ENCODE data around the gene SLCO4A1. TPM values are rescaled to one million over a fixed set of nuclear protein-coding genes. Genes with fewer than 3 reads are reported as not detected.
A peak's percentile ranks its signal among the peaks of the same experiment; 100 is the strongest.

SLCO4A1 gene
- total and polyA plus RNA-seq, 2 of the 4 experiments (the other 2 are of a cell fraction): 0.72 to 1.1 TPM

DNA sequence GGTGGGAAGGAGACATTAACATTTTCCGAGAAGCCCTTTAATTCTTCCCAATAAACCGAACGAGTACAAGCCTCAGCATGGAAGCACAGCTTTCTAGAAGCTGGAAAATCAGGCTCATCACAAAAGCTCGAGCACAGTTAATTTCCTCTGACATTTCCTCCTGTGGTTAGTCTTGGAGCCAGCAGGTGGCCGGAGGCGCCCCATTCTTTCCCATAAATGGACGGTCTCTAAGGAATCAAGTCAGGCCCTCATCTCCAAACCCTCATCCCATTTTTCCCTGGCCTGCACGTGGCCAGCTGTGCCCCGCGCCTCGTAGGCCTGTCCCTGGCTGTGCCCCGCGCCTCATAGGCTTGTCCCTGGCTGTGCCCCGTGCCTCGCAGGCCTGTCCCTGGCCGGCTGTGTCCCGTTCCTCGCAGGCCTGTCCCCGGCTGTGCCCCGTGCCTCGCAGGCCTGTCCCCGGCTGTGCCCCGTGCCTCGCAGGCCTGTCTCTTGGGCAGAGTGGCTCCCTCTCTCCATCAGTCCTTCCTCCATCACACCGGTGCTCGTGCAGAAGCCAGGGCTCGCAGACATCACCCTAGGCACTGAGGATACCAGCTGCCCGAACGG is 46.7 kb downstream of the SLCO4A1 start:
- ChIA-PET POLR2A (ENCODE audit: unreplicated experiment) (no interaction called here), CTCF (interaction anchor here (1.6 kb wide), 1 partner anchor 11 kb away, joined by 3 read pairs; no protein-coding TSS in a partner anchor)
- H3K4me3 ChIP-seq (ENCODE audit: insufficient read depth, low read depth, low read length): no peak overlapping the region
- WGBS, 2 experiments (ENCODE audit: extremely low coverage in 2 of 2, insufficient read length in 1 of 2): 82% methylated on average over 21 of the region's 29 CpGs; no CpG with 5 or more reads in 1 of the 2 experiments
- no peak overlapping the region for H3K23ac ChIP-seq (ENCODE audit: low read depth, low read length)
- no peaks in the 10 kb centered on the region for H4K20me1 ChIP-seq (ENCODE audit: insufficient read depth, low read length)
- no peaks in the 10 kb centered on the region for H3K36me3 ChIP-seq (ENCODE audit: control insufficient read depth, insufficient read depth, low read length)
- no peak overlapping the region for H3K4me2 ChIP-seq (ENCODE audit: low read depth, low read length)
- H2BK15ac ChIP-seq (ENCODE audit: low read depth, low read length): no peak overlapping the region
- H3K18ac ChIP-seq (ENCODE audit: low read depth, low read length): no peak overlapping the region
- BruUV-seq (replicated peaks): no TSS peak
- H4K91ac ChIP-seq (ENCODE audit: insufficient read depth, low read depth, low read length): no peak overlapping the region
- H3K79me1 ChIP-seq (ENCODE audit: low read depth in 1 of 2, low read length in 2 of 2): no peaks in the 10 kb centered on the region
- no peak overlapping the region for H3K27ac ChIP-seq (ENCODE audit: insufficient read depth, low read length)
- no peaks in the 10 kb centered on the region for H3K9me1 ChIP-seq (ENCODE audit: insufficient read depth, low read length)
- in situ Hi-C loops (cut with MboI; ENCODE audit: low sequenced_read_pairs): loop anchor here (25.0 kb wide), 1 partner anchor 323 kb away; the partner anchor contains the start of gene BHLHE23
- no peak overlapping the region for H3K14ac ChIP-seq (replicated peaks; ENCODE audit: low read depth, low read length)
- intact Hi-C loops (cut with micrococcal nuclease): no loop called here
- no peak overlapping the region for H2BK20ac ChIP-seq (ENCODE audit: low read depth, low read length)
- dilution Hi-C loops (cut with HindIII; ENCODE audit: low sequenced_read_pairs, unreplicated experiment): no loop called here
- no peaks in the 10 kb centered on the region for H3K4me1 ChIP-seq (ENCODE audit: control insufficient read depth, insufficient read depth, low read length)
- H2BK120ac ChIP-seq (ENCODE audit: low read depth, low read length): no peak overlapping the region
- H3K4ac ChIP-seq (ENCODE audit: low read depth, low read length): no peak overlapping the region
- H4K8ac ChIP-seq (ENCODE audit: low read depth in 2 of 2, low read length in 2 of 2): no peak overlapping the region
- no peak overlapping the region for H2AFZ ChIP-seq (replicated peaks; ENCODE audit: low read length, poor library complexity)
- TF ChIP-seq SMC3 (IDR thresholded peaks at IDR 0.05; ENCODE audit: low read depth, low read length) (peak; percentile 40), MAZ (IDR thresholded peaks at IDR 0.05; ENCODE audit: borderline replicate concordance, low read depth, low read length) (no peak), RFX5 (IDR thresholded peaks at IDR 0.05; ENCODE audit: low read depth, low read length) (no peak), RAD21 (IDR thresholded peaks at IDR 0.05; ENCODE audit: low read length) (peak; percentile 31; the same call in 1 of the 2 replicates)
- TF ChIP-seq, protein P1, sequence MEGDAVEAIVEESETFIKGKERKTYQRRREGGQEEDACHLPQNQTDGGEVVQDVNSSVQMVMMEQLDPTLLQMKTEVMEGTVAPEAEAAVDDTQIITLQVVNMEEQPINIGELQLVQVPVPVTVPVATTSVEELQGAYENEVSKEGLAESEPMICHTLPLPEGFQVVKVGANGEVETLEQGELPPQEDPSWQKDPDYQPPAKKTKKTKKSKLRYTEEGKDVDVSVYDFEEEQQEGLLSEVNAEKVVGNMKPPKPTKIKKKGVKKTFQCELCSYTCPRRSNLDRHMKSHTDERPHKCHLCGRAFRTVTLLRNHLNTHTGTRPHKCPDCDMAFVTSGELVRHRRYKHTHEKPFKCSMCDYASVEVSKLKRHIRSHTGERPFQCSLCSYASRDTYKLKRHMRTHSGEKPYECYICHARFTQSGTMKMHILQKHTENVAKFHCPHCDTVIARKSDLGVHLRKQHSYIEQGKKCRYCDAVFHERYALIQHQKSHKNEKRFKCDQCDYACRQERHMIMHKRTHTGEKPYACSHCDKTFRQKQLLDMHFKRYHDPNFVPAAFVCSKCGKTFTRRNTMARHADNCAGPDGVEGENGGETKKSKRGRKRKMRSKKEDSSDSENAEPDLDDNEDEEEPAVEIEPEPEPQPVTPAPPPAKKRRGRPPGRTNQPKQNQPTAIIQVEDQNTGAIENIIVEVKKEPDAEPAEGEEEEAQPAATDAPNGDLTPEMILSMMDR (conservative IDR thresholded peaks at IDR 0.05; ENCODE audit: low read depth, low read length): peak; percentile 32
- peak; percentile 7 for DNase-seq
- no peak overlapping the region for H3K9ac ChIP-seq (ENCODE audit: low read depth, low read length)
- H4K5ac ChIP-seq (ENCODE audit: low read depth, low read length): no peak overlapping the region
- H2AK9ac ChIP-seq (replicated peaks; ENCODE audit: low read depth, low read length, poor library complexity): peak overlapping the region; percentile 26
- H3K27me3 ChIP-seq (ENCODE audit: control insufficient read depth, insufficient read depth, low read length): peaks cover 30% of the 10 kb centered on the region
- H2AK5ac ChIP-seq (ENCODE audit: low read depth, low read length): no peak overlapping the region
- H2BK5ac ChIP-seq (ENCODE audit: low read depth, low read length, poor library complexity, severe bottlenecking): no peak overlapping the region
- no peak overlapping the region for H3K56ac ChIP-seq (ENCODE audit: extremely low read depth, insufficient read depth, low read length)
- no peaks in the 10 kb centered on the region for H3K9me3 ChIP-seq (ENCODE audit: control insufficient read depth, insufficient read depth, low read length)
- peak; percentile 37; the same call in 1 of the 2 replicates for ATAC-seq (ENCODE audit: low read depth)

Measured in IMR-90 (cell line).